SK-N-MC (cell line): ENCODE measurements around the gene NINL.
"Not testable (repeated sequence)": the region's sequence is repeated elsewhere in the genome, so short reads cannot be mapped to it uniquely, and the experiment has no call there.

Experiments used
- DNase-seq: peaks from one replicate; pipeline ENCODE4 v3.0.0-alpha.2; 2011; ENCODE audit warnings: low read depth, low spot score
- H3K27ac ChIP-seq: fragments of 200-600 bp; sonication (generic); 2 replicates; pipeline ENCODE4 v1.5.1; 2016; ENCODE audit warnings: mixed run types
- H3K36me3 ChIP-seq: fragments of 200-600 bp; sonication (generic); 2 replicates; pipeline ENCODE4 v1.6.1; 2017; ENCODE audit warnings: antibody characterized with exemption, low read length, mixed read lengths; ENCODE audit not compliant: insufficient read depth
- H3K4me3 ChIP-seq: fragments of 200-600 bp; sonication (generic); 2 replicates; pipeline ENCODE4 v1.5.1; 2016
- H3K9ac ChIP-seq: fragments of 200-600 bp; sonication (generic); 2 replicates; pipeline ENCODE4 v1.8.0; 2017; ENCODE audit warnings: mixed run types, mixed read lengths; ENCODE audit not compliant: insufficient read length
- H3K9me3 ChIP-seq: fragments of 200-600 bp; sonication (generic); 2 replicates; pipeline ENCODE4 v1.6.1; 2017; ENCODE audit warnings: low read depth, mild to moderate bottlenecking, antibody characterized with exemption, low read length, moderate library complexity, mixed read lengths
- EZH2 ChIP-seq: fragments of 200-600 bp; sonication (generic); IDR thresholded peaks from one replicate; pipeline ENCODE4 v1.6.1; 2017; ENCODE audit warnings: antibody characterized with exemption
- FOXP2 ChIP-seq: optimal IDR thresholded peaks from 2 replicates; pipeline ENCODE3; 2011; ENCODE audit warnings: mild to moderate bottlenecking, moderate library complexity; ENCODE audit not compliant: insufficient read depth; ENCODE audit errors: extremely low read length, control extremely low read depth
- POLR2AphosphoS5 ChIP-seq: IDR thresholded peaks from 2 replicates; pipeline ENCODE4 v1.6.1; 2012; ENCODE audit warnings: mild to moderate bottlenecking, low read depth, low read length, borderline replicate concordance

The NINL gene

DNA sequence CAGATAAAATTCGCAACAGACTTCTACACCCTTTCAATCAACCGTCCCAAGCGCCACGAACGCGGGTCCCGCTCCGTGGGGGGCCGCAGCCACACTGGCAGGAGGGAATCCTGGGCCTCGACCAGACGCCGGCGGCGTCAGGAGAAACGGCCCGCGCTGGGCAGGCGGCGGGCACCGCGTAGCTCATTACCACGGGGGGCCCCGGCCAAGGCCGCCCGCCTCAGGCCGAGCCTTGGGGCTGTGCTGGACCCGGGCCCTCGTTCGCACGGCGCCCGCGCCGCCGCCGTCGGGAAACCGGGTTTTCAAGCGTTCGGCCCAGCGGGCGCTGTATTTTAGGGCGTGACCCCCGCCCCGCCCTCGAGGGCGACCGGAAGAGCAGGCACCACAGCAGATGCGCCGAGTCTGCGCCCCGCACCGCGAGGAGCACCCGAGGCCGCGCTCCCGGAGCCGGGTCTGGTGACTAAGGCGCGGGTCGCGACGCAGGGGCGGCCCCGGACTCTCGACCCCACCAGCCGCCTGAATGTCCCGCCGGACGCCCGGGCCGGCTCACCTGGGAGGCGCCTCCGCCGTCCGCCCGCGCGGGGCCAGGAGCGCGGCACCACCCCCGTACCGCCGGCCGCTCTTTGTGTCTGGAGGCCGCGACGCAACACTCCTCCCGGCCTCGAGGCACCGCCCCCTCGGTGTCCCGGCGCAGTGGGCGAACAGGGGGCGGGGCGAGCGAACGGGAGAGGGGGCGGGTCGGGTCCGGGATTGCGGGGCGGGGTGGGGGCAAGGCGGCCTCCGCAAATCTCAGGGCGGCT lies at the start of gene NINL:
NINL (minus strand) TSS at position 627 of the 800 bp plus-strand sequence. CDS start 58,944 bp downstream, outside the sequence.
- no peaks in the 10 kb centered on the region for H3K9me3 ChIP-seq
- H3K4me3 ChIP-seq, result peak within 1 kb of the TSS; percentile 95
- peak within 1 kb of the TSS; percentile 94 for H3K9ac ChIP-seq
- peak within 1 kb of the TSS; percentile 80 for H3K27ac ChIP-seq
- peaks cover 10% of the 10 kb centered on the region; the same call in 1 of the 2 replicates for H3K36me3 ChIP-seq
- no peak for TF ChIP-seq FOXP2
- peak; percentile 79 for TF ChIP-seq POLR2AphosphoS5
- DNase-seq, result no peak

DNA sequence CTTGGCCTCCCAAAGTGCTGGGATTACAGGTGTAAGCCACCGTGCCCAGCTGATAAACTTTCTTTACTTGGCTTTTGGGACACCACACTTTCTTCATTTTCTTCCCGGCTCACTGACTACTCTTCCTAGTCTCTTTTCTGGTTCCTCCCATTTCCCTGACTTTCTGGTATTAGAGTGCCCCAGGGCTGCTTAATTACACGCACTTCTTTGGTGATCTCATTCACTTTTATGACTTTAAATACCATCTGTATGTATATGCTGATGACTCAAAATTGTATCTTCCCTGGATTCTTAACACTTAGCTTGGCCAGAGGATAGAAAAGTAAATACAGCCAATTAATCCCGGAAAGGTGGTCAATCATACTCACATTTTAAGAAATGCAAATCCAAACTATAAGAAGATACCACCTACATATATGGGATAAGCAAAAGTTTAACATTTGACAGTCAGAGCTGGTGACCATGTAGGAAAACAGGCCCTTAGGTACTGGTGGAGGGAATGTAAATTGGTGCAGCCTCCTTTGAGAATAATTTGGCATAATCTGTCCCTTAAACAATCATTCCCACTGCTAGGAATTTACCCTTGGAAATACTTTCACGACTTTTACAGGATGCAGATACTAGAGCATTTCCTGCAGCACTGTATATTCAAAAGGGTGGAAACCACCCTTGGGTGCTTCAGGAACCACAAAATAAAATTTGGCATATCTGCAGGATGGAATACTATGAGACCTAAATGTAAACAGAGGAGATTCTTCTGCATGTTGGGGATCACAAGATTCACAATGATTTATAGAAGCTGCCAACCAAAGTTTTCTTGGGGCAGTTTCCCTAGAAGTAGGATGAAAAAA lies 47.8 kb upstream of the NINL start:
- Histone ChIP-seq H3K27ac (no peak overlapping the region; the same call in 1 of the 2 replicates), H3K9me3 (no peaks in the 10 kb centered on the region), H3K4me3 (no peak overlapping the region), H3K36me3 (no peaks in the 10 kb centered on the region), H3K9ac (no peak overlapping the region)
- TF ChIP-seq EZH2 (no peak), FOXP2 (no peak), POLR2AphosphoS5 (no peak)
- DNase-seq, result peak; percentile 26

DNA sequence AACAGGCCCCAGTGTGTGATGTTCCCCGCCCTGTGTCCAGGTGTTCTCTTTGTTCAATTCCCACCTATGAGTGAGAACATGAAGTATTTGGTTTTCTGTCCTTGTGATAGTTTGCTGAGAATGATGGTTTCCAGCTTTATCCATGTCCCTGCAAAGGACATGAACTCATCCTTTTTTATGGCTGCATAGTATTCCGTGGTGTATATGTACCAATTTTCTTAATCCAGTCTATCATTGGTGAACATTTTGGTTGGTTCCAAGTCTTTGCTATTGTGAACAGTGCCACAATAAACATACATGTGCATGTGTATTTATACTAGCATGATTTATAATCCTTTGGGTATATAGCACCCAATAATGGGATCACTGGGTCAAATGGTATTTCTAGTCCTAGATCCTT lies 45.3 kb upstream of the NINL start:
- not testable (repeated sequence) for H3K27ac ChIP-seq, H3K9ac ChIP-seq, DNase-seq, H3K36me3 ChIP-seq, H3K9me3 ChIP-seq, H3K4me3 ChIP-seq

DNA sequence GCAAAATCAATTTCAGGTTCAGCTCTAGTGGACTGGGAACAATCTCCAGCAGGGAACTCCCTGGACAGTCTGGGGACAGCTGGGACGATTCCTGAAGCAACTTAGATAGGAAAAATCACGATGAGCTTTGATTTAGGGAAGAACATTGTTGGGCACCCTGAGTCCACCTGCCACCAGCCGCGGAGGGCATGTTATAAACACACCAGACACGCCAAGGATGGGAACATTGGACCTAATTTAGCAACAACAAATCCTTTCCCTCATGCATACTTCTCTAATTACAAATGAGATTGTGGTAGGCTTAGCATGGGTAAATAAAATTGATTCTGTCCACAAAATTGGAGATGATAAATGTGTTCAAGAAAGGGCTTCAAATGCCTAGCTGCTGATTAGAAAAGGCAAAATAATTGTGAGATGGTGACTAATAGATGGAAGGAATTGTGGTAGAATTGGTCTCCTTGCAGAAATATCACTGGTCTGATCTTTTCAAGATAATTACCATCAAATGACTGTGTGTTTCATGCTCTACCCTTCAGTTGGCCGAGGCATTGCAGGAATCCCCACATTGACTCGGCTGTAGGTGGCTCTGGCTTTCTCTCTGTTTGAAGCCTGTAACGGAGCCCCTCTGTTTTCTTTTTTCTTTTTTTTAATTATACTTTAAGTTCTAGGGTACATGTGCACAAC lies 44.6 kb upstream of the NINL start:
- Histone ChIP-seq H3K36me3 (no peaks in the 10 kb centered on the region), H3K4me3 (no peak overlapping the region), H3K27ac (no peak overlapping the region), H3K9me3 (no peaks in the 10 kb centered on the region), H3K9ac (no peak overlapping the region)
- TF ChIP-seq FOXP2, result no peak
- no peak for TF ChIP-seq EZH2
- no peak for TF ChIP-seq POLR2AphosphoS5
- DNase-seq, result no peak

DNA sequence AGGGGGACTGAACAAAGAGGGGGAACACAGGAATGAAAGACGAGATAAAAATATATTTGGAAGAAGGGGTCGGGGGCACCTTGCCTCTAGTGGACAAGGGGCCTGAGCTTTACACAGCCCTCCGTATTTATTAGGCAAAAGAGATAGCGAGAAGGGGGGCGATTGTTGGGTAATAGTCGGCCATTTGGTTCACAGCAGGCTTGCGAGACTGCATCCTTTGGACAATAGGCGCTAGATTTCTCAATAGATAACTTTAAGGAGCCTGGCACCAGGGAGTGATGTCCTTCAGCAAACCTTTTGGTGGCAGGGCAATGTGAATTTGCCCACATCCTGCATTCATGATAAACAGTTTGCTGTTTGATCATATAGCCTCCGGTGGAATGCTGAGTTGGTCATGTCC lies 41.4 kb upstream of the NINL start:
- H3K27ac ChIP-seq, result no peak overlapping the region
- no peaks in the 10 kb centered on the region for H3K9me3 ChIP-seq
- H3K36me3 ChIP-seq, result no peaks in the 10 kb centered on the region
- no peak overlapping the region for H3K4me3 ChIP-seq
- TF ChIP-seq POLR2AphosphoS5 (no peak), EZH2 (no peak), FOXP2 (no peak)
- H3K9ac ChIP-seq, result no peak overlapping the region
- no peak for DNase-seq

DNA sequence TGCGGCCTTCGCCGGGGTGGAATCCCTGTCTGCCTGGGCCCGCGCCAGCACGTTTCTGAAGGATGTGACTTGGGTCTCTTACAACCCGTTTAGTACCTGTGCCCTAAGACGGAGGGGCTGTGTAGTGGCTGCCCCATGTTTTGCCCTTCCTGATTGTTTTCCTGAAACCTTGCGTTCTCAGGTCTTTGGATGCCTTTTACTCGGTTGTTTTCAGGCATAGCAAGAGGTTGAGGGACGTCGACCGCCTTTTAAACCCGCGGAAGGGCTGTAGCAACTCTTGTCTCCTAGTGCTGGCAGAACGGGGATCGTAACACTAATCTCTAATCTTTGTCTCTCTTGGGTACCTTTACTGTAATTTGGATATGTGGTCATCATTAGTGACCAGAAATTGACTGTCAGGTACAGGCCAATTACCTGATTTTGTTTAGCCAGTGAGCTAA lies 39.2 kb upstream of the NINL start:
- Histone ChIP-seq H3K4me3 (peak overlapping the region; percentile 96), H3K36me3 (peaks cover 4% of the 10 kb centered on the region), H3K27ac (peak overlapping the region; percentile 90), H3K9ac (peak overlapping the region; percentile 100), H3K9me3 (no peaks in the 10 kb centered on the region)
- TF ChIP-seq EZH2 (no peak), FOXP2 (no peak)
- no peak for DNase-seq

DNA sequence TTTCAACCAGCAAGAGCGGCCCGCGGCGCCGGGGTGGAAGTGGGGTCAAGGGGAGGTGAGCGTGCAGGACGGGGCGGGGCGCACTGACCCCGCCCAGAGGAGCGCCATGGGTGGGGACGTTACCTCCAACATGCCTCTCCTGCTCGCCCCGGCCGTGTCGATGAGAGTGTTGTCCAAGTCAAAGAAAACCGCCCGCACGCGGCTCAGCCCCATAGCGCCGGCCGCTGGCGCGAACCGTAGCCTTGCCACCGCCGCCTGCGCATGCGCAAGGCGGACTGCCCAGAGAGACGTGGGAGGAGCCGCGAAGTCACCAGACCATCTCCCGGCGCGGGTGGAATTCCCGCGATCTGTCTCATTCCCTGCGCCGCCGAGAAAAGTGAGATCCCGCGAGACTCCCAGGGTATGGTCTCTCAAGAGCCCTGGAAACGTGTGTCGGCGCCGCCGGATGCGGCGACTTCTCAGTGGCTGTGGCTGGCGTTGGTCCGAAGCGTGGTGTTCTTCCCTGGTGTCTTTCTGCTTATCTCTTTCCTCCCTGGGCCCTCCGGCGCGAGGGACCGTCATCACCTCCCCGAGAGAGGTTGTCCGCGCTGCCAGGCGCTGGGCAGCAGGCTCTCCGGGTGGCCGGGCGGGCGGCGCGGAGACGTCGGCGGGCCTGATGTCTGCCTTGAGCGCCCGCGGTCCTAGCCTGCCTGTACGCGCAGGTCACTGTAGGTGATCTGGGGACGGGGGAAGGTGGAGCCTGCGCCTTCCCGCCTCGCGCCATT lies 38.6 kb upstream of the NINL start, which contains the start of gene NANP:
NANP (minus strand) TSS at position 279 of the 764 bp plus-strand sequence; CDS start at position 213, 66 bp downstream.
- peak; percentile 76 for DNase-seq
- peak within 1 kb of the TSS; percentile 90 for H3K27ac ChIP-seq
- no peak for TF ChIP-seq FOXP2
- no peak for TF ChIP-seq EZH2
- peak; percentile 96 for TF ChIP-seq POLR2AphosphoS5
- no peaks in the 10 kb centered on the region for H3K9me3 ChIP-seq
- peak within 1 kb of the TSS; percentile 96 for H3K4me3 ChIP-seq
- H3K36me3 ChIP-seq, result peaks cover 4% of the 10 kb centered on the region
- peak within 1 kb of the TSS; percentile 100 for H3K9ac ChIP-seq

DNA sequence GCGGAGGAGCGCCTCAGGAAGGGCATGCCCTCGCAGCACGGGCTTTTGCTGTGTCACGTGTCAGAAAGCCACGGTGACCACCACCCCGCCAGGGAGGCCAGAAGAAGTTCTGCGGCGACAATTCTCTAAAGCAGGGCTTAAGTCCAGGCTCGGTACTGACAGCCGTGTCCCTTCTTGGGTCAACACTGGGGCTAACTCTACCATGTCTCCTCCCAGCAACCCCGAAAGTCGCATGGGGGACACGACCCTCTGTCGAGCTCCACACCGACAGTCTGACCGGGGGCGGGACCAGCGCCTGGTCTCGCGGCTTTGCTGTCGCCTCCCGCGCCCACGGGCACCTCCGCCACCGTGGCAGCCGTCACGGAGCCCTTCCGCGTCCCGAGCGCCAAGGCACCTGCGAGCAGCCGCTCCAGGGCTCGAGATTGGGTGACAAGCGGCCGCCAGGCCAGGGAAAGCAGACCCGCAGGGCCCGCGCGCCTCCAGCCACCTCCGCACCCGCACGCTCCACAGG lies 37.9 kb upstream of the NINL start:
- Histone ChIP-seq H3K9ac (peak overlapping the region; percentile 100), H3K27ac (peak overlapping the region; percentile 54; the same call in 1 of the 2 replicates), H3K9me3 (no peaks in the 10 kb centered on the region), H3K4me3 (peak overlapping the region; percentile 96), H3K36me3 (peaks cover 4% of the 10 kb centered on the region)
- TF ChIP-seq POLR2AphosphoS5, result no peak
- no peak for TF ChIP-seq EZH2
- DNase-seq, result no peak
